ENCODE results near the gene GRK5.

DNA sequence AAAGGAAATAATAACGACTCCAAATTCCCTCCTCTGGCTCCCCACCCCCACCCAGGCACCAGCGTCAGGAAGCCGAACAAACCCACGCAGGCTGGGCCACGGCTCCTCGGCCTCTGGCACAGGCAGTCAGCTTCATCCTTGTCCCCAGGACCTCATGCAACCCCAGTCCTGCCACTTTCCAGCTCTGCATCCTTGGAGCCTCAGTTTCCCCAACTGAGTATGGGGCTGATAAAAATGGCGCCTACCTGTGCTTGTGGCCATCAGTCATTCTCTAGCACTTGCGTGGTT lies 198.1 kb downstream of the GRK5 start:
- no peak for TF ChIP-seq POLR2AphosphoS5 (IDR thresholded peaks at IDR 0.05)
- TF ChIP-seq, protein P1, sequence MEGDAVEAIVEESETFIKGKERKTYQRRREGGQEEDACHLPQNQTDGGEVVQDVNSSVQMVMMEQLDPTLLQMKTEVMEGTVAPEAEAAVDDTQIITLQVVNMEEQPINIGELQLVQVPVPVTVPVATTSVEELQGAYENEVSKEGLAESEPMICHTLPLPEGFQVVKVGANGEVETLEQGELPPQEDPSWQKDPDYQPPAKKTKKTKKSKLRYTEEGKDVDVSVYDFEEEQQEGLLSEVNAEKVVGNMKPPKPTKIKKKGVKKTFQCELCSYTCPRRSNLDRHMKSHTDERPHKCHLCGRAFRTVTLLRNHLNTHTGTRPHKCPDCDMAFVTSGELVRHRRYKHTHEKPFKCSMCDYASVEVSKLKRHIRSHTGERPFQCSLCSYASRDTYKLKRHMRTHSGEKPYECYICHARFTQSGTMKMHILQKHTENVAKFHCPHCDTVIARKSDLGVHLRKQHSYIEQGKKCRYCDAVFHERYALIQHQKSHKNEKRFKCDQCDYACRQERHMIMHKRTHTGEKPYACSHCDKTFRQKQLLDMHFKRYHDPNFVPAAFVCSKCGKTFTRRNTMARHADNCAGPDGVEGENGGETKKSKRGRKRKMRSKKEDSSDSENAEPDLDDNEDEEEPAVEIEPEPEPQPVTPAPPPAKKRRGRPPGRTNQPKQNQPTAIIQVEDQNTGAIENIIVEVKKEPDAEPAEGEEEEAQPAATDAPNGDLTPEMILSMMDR (IDR thresholded peaks at IDR 0.05) = no peak
- TF ChIP-seq EP300 (IDR thresholded peaks at IDR 0.05) = no peak
